IMR-90 (cell line): ENCODE results near the gene PAK5. TPM values are rescaled to one million over a fixed set of nuclear protein-coding genes. Genes with fewer than 3 reads are reported as not detected.

ENCODE experiments used
- ATAC-seq: fragments of 200-7000 bp; cut with Tn5 transposase; 2 replicates; pipeline ENCODE4 v1.9.1; 2020; ENCODE audit warnings: low read depth, mild to moderate bottlenecking, moderate library complexity
- BruUV-seq: library from RNA; stranded (reverse); fragments of 400-500 nt; replicated peaks from 2 replicates; lab custom pipeline; 2021; lab: Mats Ljungman, UMichigan
- CTCF ChIA-PET: fragments of 300-600 bp; formaldehyde crosslinking; extraction: SDS; loops from one replicate; lab custom pipeline; 2021; ENCODE audit warnings: antibody characterized with exemption; lab: Yijun Ruan, JAX
- POLR2A ChIA-PET: fragments of 300-600 bp; sonication (Branson Sonifier 250); formaldehyde crosslinking; loops from one replicate; lab custom pipeline; 2022; ENCODE audit warnings: antibody characterized with exemption; ENCODE audit not compliant: unreplicated experiment; lab: Charles Lee
- DNase-seq: peaks from one replicate; pipeline ENCODE4 v3.0.0; 2013
- H2AFZ ChIP-seq: replicated peaks from 2 replicates; pipeline ENCODE3; 2013; ENCODE audit warnings: low read length, mild to moderate bottlenecking; ENCODE audit not compliant: poor library complexity
- H2AK5ac ChIP-seq: 2 replicates; pipeline ENCODE4 v1.6.1; 2013; ENCODE audit warnings: low read depth, low read length, inconsistent platforms
- H2AK9ac ChIP-seq: replicated peaks from 2 replicates; pipeline ENCODE3; 2013; ENCODE audit warnings: mild to moderate bottlenecking, low read depth, low read length, moderate library complexity; ENCODE audit not compliant: poor library complexity
- H2BK120ac ChIP-seq: 2 replicates; pipeline ENCODE4 v1.6.1; 2013; ENCODE audit warnings: low read depth, low read length, inconsistent platforms
- H2BK15ac ChIP-seq: 3 replicates; pipeline ENCODE4 v1.6.1; 2013; ENCODE audit warnings: low read depth, low read length, inconsistent platforms
- H2BK20ac ChIP-seq: 2 replicates; pipeline ENCODE4 v1.6.1; 2013; ENCODE audit warnings: low read depth, mild to moderate bottlenecking, inconsistent platforms, low read length, moderate library complexity
- H2BK5ac ChIP-seq: 2 replicates; pipeline ENCODE4 v1.6.1; 2013; ENCODE audit warnings: mild to moderate bottlenecking, low read depth, low read length, inconsistent platforms; ENCODE audit not compliant: poor library complexity, severe bottlenecking
- H3K14ac ChIP-seq: replicated peaks from 2 replicates; pipeline ENCODE4 v1.6.1; 2013; ENCODE audit warnings: low read depth, low read length, inconsistent platforms
- H3K18ac ChIP-seq: 2 replicates; pipeline ENCODE4 v1.6.1; 2013; ENCODE audit warnings: low read depth, low read length, control low read depth
- H3K23ac ChIP-seq: 2 replicates; pipeline ENCODE4 v1.6.1; 2013; ENCODE audit warnings: low read depth, low read length, inconsistent platforms
- H3K27ac ChIP-seq: 2 replicates; pipeline ENCODE4 v1.5.1; 2013; ENCODE audit warnings: mild to moderate bottlenecking, control low read depth, low read length; ENCODE audit not compliant: insufficient read depth
- H3K27me3 ChIP-seq: 2 replicates; pipeline ENCODE4 v1.6.1; 2013; ENCODE audit warnings: low read length; ENCODE audit not compliant: control insufficient read depth, insufficient read depth
- H3K36me3 ChIP-seq: 2 replicates; pipeline ENCODE4 v1.6.1; 2013; ENCODE audit warnings: low read length, mixed read lengths; ENCODE audit not compliant: control insufficient read depth, insufficient read depth
- H3K4ac ChIP-seq: 2 replicates; pipeline ENCODE4 v1.6.1; 2013; ENCODE audit warnings: low read depth, low read length, inconsistent platforms
- H3K4me1 ChIP-seq: 2 replicates; pipeline ENCODE4 v1.6.1; 2013; ENCODE audit warnings: low read length, mixed read lengths; ENCODE audit not compliant: control insufficient read depth, insufficient read depth
- H3K4me2 ChIP-seq: 2 replicates; pipeline ENCODE4 v1.6.1; 2013; ENCODE audit warnings: low read depth, mild to moderate bottlenecking, control low read depth, low read length, moderate library complexity
- H3K4me3 ChIP-seq: 2 replicates; pipeline ENCODE4 v1.5.1; 2013; ENCODE audit warnings: low read depth, mild to moderate bottlenecking, control low read depth, low read length, moderate library complexity; ENCODE audit not compliant: insufficient read depth
- H3K56ac ChIP-seq: 2 replicates; pipeline ENCODE4 v1.6.1; 2013; ENCODE audit warnings: low read length, inconsistent platforms; ENCODE audit not compliant: insufficient read depth; ENCODE audit errors: extremely low read depth
- H3K79me1 ChIP-seq, 2 experiments: 2 replicates each; pipeline ENCODE4 v1.6.1; 2013; ENCODE audit warnings: low read length in 2 of 2, inconsistent platforms in 1 of 2, low read depth in 1 of 2
- H3K9ac ChIP-seq: 2 replicates; pipeline ENCODE4 v1.6.1; 2013; ENCODE audit warnings: low read depth, low read length, control low read depth
- H3K9me1 ChIP-seq: 2 replicates; pipeline ENCODE4 v1.6.1; 2013; ENCODE audit warnings: low read length, inconsistent platforms; ENCODE audit not compliant: insufficient read depth
- H3K9me3 ChIP-seq: 2 replicates; pipeline ENCODE4 v1.6.1; 2013; ENCODE audit warnings: low read length; ENCODE audit not compliant: control insufficient read depth, insufficient read depth
- H4K20me1 ChIP-seq: 2 replicates; pipeline ENCODE4 v1.6.1; 2013; ENCODE audit warnings: low read length, inconsistent platforms; ENCODE audit not compliant: insufficient read depth
- H4K5ac ChIP-seq: 2 replicates; pipeline ENCODE4 v1.6.1; 2013; ENCODE audit warnings: mild to moderate bottlenecking, low read depth, low read length, control low read depth
- H4K8ac ChIP-seq, 2 experiments: 2 replicates each; pipeline ENCODE4 v1.6.1; 2013; ENCODE audit warnings: low read depth in 2 of 2, low read length in 2 of 2, control low read depth in 1 of 2, inconsistent platforms in 1 of 2
- H4K91ac ChIP-seq: 2 replicates; pipeline ENCODE4 v1.6.1; 2013; ENCODE audit warnings: low read depth, low read length, inconsistent platforms; ENCODE audit not compliant: insufficient read depth
- CEBPB ChIP-seq: IDR thresholded peaks from 2 replicates; pipeline ENCODE4 v1.6.1; 2012; ENCODE audit warnings: low read depth, low read length, improper control_type of control experiment
- CHD1 ChIP-seq: IDR thresholded peaks from 2 replicates; pipeline ENCODE4 v1.6.1; 2012; ENCODE audit warnings: low read depth, low read length, improper control_type of control experiment
- MAZ ChIP-seq: IDR thresholded peaks from 2 replicates; pipeline ENCODE4 v1.6.1; 2012; ENCODE audit warnings: low read depth, mild to moderate bottlenecking, low read length, improper control_type of control experiment, moderate library complexity, borderline replicate concordance
- RAD21 ChIP-seq: IDR thresholded peaks from 2 replicates; pipeline ENCODE4 v1.6.1; 2012; ENCODE audit warnings: low read length, improper control_type of control experiment
- SMC3 ChIP-seq: fragments of 150-350 bp; IDR thresholded peaks from 2 replicates; pipeline ENCODE4 v1.6.1; 2016; ENCODE audit warnings: low read depth, mild to moderate bottlenecking, antibody characterized with exemption, low read length, moderate library complexity
- WGBS, 2 experiments: methylation state at CpG; one replicate each; pipeline versions ENCODE4 v1.1.5 to v1.1.7; 2013; ENCODE audit warnings: missing lambda C conversion rate in 2 of 2; ENCODE audit not compliant: insufficient read length in 1 of 2; ENCODE audit errors: extremely low coverage in 2 of 2; 5-methylcytosine and 5-hydroxymethylcytosine counted together
- dilution Hi-C: fragments of 300-500 bp; cut with HindIII; formaldehyde crosslinking; loops from one replicate; pipeline ENCODE4 v1.14.3; 2018; ENCODE audit warnings: low sequenced_read_pairs; ENCODE audit not compliant: unreplicated experiment
- in situ Hi-C: fragments of 300-500 bp; cut with MboI; formaldehyde crosslinking; loops from 3 replicates; pipeline ENCODE4 v1.14.3; 2019; ENCODE audit warnings: low sequenced_read_pairs, inconsistent platforms, mixed read lengths
- intact Hi-C: fragments of 100-400 bp; cut with micrococcal nuclease; formaldehyde crosslinking; loops from 2 replicates; pipeline ENCODE4 v1.10.0; 2022
- polyA plus RNA-seq, 3 experiments: library from polyadenylated mRNA; depleted of rRNA; stranded (reverse); fragments of >200 nt; gene quantifications; 2 replicates each; pipeline ENCODE4 v1.2.3, GENCODE V29; 2012; ENCODE audit warnings: low replicate concordance in 1 of 3
- total RNA-seq: library from RNA; depleted of rRNA; stranded (reverse); fragments of >200 nt; gene quantifications from 2 replicates; pipeline ENCODE4 v1.2.3, GENCODE V29; 2012
- TF ChIP-seq, protein P1 (sequence below): fragments of 150-350 bp; IDR thresholded peaks from 2 replicates; pipeline ENCODE4 v1.6.1; 2017; ENCODE audit warnings: mild to moderate bottlenecking, antibody characterized with exemption, low read length, low read depth

PAK5 gene
- total and polyA plus RNA-seq, 2 of the 4 experiments (the other 2 are of a cell fraction): not detected

DNA sequence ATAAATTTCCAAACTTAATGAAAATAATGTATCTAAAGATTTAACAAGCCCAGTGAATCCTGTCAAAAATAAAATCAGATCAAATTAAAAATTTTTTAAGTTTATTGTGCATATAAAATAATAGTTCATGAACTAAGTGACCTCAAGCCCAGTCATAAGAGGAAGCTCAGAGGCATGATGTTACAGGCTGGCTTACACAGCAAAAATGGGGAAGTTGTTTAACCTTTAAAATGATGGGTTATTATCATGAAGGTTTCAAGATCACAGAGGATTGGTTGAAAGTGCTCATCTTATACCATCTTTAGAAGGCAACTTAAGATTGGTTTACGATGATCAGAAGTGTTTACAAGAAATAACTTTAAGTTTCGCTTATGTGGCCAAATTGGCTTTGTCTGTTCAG lies 102.5 kb downstream of the PAK5 start:
- no peaks in the 10 kb centered on the region for H3K36me3 ChIP-seq
- intact Hi-C loops (no loop called here), in situ Hi-C loops (no loop called here), dilution Hi-C loops (no loop called here)
- no CpG with 5 or more reads among the region's 2 CpGs for WGBS, 2 experiments
- no peaks in the 10 kb centered on the region for H3K4me1 ChIP-seq
- H3K4me2 ChIP-seq: no peak overlapping the region
- H3K56ac ChIP-seq: no peak overlapping the region
- H3K9ac ChIP-seq: no peak overlapping the region
- H2AK9ac ChIP-seq: no peak overlapping the region
- H2BK120ac ChIP-seq: no peak overlapping the region
- ATAC-seq (no peak), DNase-seq (no peak)
- no peak overlapping the region for H3K18ac ChIP-seq
- no peak overlapping the region for H2BK5ac ChIP-seq
- no peak overlapping the region for H3K4me3 ChIP-seq
- H3K27ac ChIP-seq: no peak overlapping the region
- POLR2A ChIA-PET: no interaction called here
- no TSS peak for BruUV-seq
- H3K9me3 ChIP-seq: no peaks in the 10 kb centered on the region
- no peak overlapping the region for H4K8ac ChIP-seq
- no peak overlapping the region for H3K4ac ChIP-seq
- no peak overlapping the region for H2AK5ac ChIP-seq
- CTCF ChIA-PET: no interaction called here
- no peak overlapping the region for H4K5ac ChIP-seq
- H4K91ac ChIP-seq: no peak overlapping the region
- H2BK20ac ChIP-seq: no peak overlapping the region
- H3K9me1 ChIP-seq: no peaks in the 10 kb centered on the region
- H3K79me1 ChIP-seq: no peaks in the 10 kb centered on the region
- H3K27me3 ChIP-seq: no peaks in the 10 kb centered on the region
- H3K23ac ChIP-seq: no peak overlapping the region
- no peak overlapping the region for H3K14ac ChIP-seq
- H2BK15ac ChIP-seq: no peak overlapping the region
- TF ChIP-seq MAZ: no peak
- TF ChIP-seq RAD21: no peak
- TF ChIP-seq, protein P1, sequence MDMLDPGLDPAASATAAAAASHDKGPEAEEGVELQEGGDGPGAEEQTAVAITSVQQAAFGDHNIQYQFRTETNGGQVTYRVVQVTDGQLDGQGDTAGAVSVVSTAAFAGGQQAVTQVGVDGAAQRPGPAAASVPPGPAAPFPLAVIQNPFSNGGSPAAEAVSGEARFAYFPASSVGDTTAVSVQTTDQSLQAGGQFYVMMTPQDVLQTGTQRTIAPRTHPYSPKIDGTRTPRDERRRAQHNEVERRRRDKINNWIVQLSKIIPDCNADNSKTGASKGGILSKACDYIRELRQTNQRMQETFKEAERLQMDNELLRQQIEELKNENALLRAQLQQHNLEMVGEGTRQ: no peak
- TF ChIP-seq SMC3: no peak
- no peak for TF ChIP-seq CEBPB
- TF ChIP-seq CHD1: no peak
- H2AFZ ChIP-seq: no peak overlapping the region
- H4K20me1 ChIP-seq: no peaks in the 10 kb centered on the region
